ENCODE measurements around the gene BEND5.

- TF ChIP-seq CTCF (IDR thresholded peaks at IDR 0.05) (peak; percentile 50 to 69 (median 62)), POLR2A (IDR thresholded peaks at IDR 0.05) (no peak)
These were observed 79.5 kb downstream of the BEND5 start for GRCh38 chr1:48697066-48697707.
